Subcutaneous adipose tissue (tissue), 4 donors: ENCODE data around the gene PPP1R1B. TPM values are rescaled to one million over a fixed set of nuclear protein-coding genes. Genes with fewer than 3 reads are reported as not detected.

Experiments
- total RNA-seq, 4 donors: library from RNA; depleted of rRNA; stranded (reverse); fragments of >200 nt; gene quantifications; one replicate each; pipeline ENCODE4 v1.1.0, GENCODE V29; 2016
- TF ChIP-seq, protein P1 (sequence below): fragments of 450-650 bp; IDR thresholded peaks from one replicate; pipeline ENCODE4 v1.5.1; 2016; ENCODE audit warnings: low read depth, mild to moderate bottlenecking, control low read depth, antibody characterized with exemption, moderate library complexity

Gene PPP1R1B
- total RNA-seq, 4 donors from 2014 or later: 16.3 to 100 (median 41.4) TPM

DNA sequence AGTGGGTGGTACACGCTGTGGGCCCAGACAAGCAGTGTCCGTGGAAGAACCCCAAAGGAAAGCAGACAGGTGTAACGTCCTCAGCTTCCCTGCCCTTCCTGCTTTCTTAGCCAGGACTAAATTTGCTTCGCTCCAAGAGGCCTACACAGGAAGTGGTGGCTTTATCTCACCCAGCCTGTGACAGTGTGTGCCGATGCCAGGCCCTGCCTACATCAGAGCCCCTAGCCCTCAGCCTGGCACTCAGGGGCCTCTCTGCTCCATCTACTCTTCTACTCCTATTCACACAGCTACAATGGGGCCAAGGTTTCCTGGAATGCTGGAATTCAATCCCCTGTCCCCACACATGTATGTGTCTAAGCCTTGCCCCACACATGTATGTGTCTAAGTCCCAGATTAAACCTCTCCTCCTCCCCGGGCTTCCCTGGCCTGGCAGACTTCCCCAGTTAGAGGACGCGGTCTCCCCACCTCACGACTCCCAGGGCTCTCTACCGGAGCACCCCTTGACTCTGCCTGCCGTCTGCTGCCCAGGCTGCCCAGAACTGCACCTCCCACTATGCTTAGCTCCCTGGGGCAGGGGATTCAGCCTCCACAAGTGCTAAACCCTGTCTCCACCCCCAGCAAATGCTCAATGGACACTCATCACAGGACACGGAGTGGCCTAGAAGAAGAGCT lies 52.9 kb downstream of the PPP1R1B start:
- TF ChIP-seq, protein P1, sequence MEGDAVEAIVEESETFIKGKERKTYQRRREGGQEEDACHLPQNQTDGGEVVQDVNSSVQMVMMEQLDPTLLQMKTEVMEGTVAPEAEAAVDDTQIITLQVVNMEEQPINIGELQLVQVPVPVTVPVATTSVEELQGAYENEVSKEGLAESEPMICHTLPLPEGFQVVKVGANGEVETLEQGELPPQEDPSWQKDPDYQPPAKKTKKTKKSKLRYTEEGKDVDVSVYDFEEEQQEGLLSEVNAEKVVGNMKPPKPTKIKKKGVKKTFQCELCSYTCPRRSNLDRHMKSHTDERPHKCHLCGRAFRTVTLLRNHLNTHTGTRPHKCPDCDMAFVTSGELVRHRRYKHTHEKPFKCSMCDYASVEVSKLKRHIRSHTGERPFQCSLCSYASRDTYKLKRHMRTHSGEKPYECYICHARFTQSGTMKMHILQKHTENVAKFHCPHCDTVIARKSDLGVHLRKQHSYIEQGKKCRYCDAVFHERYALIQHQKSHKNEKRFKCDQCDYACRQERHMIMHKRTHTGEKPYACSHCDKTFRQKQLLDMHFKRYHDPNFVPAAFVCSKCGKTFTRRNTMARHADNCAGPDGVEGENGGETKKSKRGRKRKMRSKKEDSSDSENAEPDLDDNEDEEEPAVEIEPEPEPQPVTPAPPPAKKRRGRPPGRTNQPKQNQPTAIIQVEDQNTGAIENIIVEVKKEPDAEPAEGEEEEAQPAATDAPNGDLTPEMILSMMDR: no peak

DNA sequence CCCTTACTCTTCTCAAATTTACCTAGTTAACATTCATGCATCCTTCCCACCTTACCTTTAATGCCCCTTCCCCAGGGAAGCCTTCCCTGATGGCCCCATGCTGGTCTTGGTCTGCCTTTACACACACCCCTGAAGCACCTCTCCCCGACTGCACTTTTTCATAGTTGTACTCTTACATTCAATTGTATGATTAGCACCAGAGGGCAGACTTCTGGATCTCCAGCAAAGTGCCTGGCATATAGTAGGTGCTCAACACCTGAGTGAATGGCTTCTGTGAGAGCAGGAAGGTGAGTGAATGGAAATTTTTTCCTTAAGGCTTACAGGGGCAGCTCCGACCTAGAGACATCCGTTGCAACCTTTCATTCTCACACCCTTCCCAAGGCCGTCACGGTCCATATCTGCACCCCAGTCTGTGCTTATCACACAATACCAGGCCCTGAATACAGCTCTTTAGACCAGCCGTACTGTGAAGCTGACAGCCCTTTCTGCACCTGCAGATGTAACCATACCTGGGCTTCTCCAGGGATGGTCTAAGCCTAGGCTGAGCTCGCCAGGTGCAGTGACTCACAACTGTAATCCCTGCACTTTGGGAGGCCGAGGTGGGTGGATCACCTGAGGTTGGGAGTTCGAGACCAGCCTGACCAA lies 56.7 kb downstream of the PPP1R1B start:
- TF ChIP-seq, protein P1: no peak

DNA sequence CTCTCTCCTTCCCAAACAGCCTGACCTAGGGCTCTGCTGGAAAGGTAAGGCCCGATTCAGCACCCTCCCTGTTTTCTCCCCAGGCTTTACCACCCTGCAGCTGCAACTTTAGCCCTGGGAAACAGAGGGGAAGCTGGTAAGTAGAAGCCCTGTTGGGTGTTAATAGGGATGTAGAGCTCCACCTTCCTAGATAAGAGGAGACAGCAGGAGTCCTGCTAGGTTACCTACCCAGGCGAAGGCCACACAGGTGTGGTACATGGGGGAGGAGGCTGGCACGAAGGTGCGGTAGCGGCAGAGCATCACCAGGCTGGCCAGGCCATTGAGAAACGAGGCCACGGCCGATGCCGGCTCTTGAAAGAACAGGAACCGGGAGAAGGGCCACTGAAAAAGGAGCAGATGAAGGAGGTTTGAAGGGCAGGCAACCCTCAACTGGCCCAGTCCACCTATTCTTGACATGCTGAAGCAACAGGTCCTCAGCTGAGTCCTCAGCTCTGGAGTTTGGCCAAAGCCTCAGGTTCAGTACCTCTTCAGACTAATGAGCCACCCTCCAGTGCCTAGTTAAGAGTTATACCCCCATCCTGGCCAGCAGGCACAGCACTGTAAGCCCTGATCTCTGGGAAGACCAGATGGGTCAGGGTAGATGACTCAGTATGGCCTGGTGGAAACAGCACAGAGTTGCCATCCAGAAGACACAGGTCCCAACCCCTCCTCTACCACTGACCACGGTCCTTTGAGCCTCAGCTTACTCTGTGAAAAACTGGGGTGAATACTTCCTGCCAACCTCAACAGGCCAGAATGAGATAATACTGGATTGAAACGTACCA lies 57.8 kb downstream of the PPP1R1B start:
- TF ChIP-seq, protein P1: no peak

Other genes with a start within 250 kb of the PPP1R1B start
- gene FBXL20, start 225.3 kb upstream of the PPP1R1B start, total RNA-seq: 10 to 100 TPM; 20.2 to 29.8 (median 25.6) TPM
- 10 to 100 TPM; 18.8 to 35.9 (median 20.7) TPM for gene MED1, start 175.7 kb upstream of the PPP1R1B start, total RNA-seq
- gene CDK12, start 165.5 kb upstream of the PPP1R1B start, total RNA-seq: 10 to 100 TPM; 36.0 to 54.1 (median 48.5) TPM
- gene NEUROD2, start 19.0 kb upstream of the PPP1R1B start, total RNA-seq: not detected
- gene STARD3, start 10.2 kb downstream of the PPP1R1B start, total RNA-seq: 10 to 100 TPM; 39.2 to 63.9 (median 43.5) TPM
- 1 to 10 TPM in 1 of 4 donors, under 1 TPM in 2, not detected in 1; 0.33 to 6.8 (median 0.66) TPM for gene TCAP, start 38.4 kb downstream of the PPP1R1B start, total RNA-seq
- 1 to 10 TPM; 2.0 to 7.3 (median 4.2) TPM for gene PNMT, start 41.5 kb downstream of the PPP1R1B start, total RNA-seq
- 10 to 100 TPM in 1 of 4 donors, 1 to 10 TPM in 3; 7.6 to 12.8 (median 8.0) TPM for gene PGAP3, start 61.1 kb downstream of the PPP1R1B start, total RNA-seq
- gene ERBB2, start 73.1 kb downstream of the PPP1R1B start, total RNA-seq: 10 to 100 TPM in 3 of 4 donors, 1 to 10 TPM in 1; 8.5 to 13.2 (median 12.3) TPM
- 10 to 100 TPM; 32.4 to 52.7 (median 46.4) TPM for gene MIEN1, start 103.6 kb downstream of the PPP1R1B start, total RNA-seq
- under 1 TPM in 1 of 4 donors, not detected in 3; 0.44 TPM for gene GRB7, start 111.0 kb downstream of the PPP1R1B start, total RNA-seq
- gene IKZF3, start 237.4 kb downstream of the PPP1R1B start, total RNA-seq: 1 to 10 TPM in 3 of 4 donors, under 1 TPM in 1; 0.98 to 1.9 (median 1.4) TPM
- gene ZPBP2, start 241.2 kb downstream of the PPP1R1B start, total RNA-seq: not detected